Renal pelvis (tissue), 4 donors: ENCODE results near the gene CYP2J2. TPM values are rescaled to one million over a fixed set of nuclear protein-coding genes. Genes with fewer than 3 reads are reported as not detected.
"Not testable (repeated sequence)": the region's sequence is repeated elsewhere in the genome, so short reads cannot be mapped to it uniquely, and the experiment has no call there.

Source experiments
- DNase-seq: peaks from one replicate; pipeline ENCODE4 v3.0.0-alpha.2; 2013
- polyA plus RNA-seq, 3 donors: library from polyadenylated mRNA; unstranded; fragments of 120-200 nt; gene quantifications; one replicate each; pipeline ENCODE4 v1.2.1, GENCODE V29; 2013; ENCODE audit not compliant: insufficient read length in 3 of 3

CYP2J2 gene
- polyA plus RNA-seq, 3 donors = 0.99 to 1.5 (median 1.4) TPM

- no peak for DNase-seq
These were observed 49.4 kb downstream of the CYP2J2 start for GRCh38 chr1:59877108-59877682.

GRCh38 chr1:59871746-59872145 is 54.8 kb downstream of the CYP2J2 start:
- DNase-seq = no peak

GRCh38 chr1:59866462-59866861 is 60.1 kb downstream of the CYP2J2 start:
- no peak for DNase-seq

- no peak for DNase-seq
These were observed 68.8 kb downstream of the CYP2J2 start for GRCh38 chr1:59857679-59858354.

GRCh38 chr1:59856725-59857338 is 69.7 kb downstream of the CYP2J2 start:
- DNase-seq = no peak

- DNase-seq = not testable (repeated sequence)
These were observed 71.3 kb downstream of the CYP2J2 start for GRCh38 chr1:59855297-59855696.

- no peak for DNase-seq
These were observed 74.5 kb downstream of the CYP2J2 start for GRCh38 chr1:59852117-59852516.

GRCh38 chr1:59846895-59847282 is 79.7 kb downstream of the CYP2J2 start:
- DNase-seq = no peak

GRCh38 chr1:59846209-59846894 is 80.2 kb downstream of the CYP2J2 start:
- DNase-seq = no peak

- DNase-seq = no peak
These were observed 81.5 kb downstream of the CYP2J2 start for GRCh38 chr1:59845091-59845490.

Other genes with a start within 250 kb of the CYP2J2 start
- gene HOOK1, start 111.8 kb downstream of the CYP2J2 start, polyA plus RNA-seq = 10 to 100 TPM; 59.0 to 98.5 (median 66.4) TPM
- under 1 TPM; 0.16 to 0.31 (median 0.17) TPM for gene C1orf87, start 147.0 kb upstream of the CYP2J2 start, polyA plus RNA-seq